Adipocyte (in vitro differentiated cells): ENCODE results near the gene TAB2.
A peak's percentile ranks its signal among the peaks of the same experiment; 100 is the strongest.

Experiments
- DNase-seq: peaks from one replicate; pipeline ENCODE4 v3.0.0-alpha.2; 2015; ENCODE audit warnings: low read depth
- H3K27me3 ChIP-seq: replicated peaks from 2 replicates; pipeline ENCODE4 v1.7.0; 2013; ENCODE audit warnings: mild to moderate bottlenecking, low read length, moderate library complexity; ENCODE audit not compliant: control insufficient read depth, insufficient read depth
- H3K36me3 ChIP-seq: 2 replicates; pipeline ENCODE4 v1.7.0; 2013; ENCODE audit warnings: low read length, mild to moderate bottlenecking, moderate library complexity; ENCODE audit not compliant: control insufficient read depth, insufficient read depth, severe bottlenecking
- H3K4me1 ChIP-seq: 2 replicates; pipeline ENCODE4 v1.7.0; 2013; ENCODE audit warnings: mild to moderate bottlenecking, low read length, moderate library complexity; ENCODE audit not compliant: control insufficient read depth, insufficient read depth
- H3K4me3 ChIP-seq: 2 replicates; pipeline ENCODE4 v1.7.0; 2013; ENCODE audit warnings: mild to moderate bottlenecking, low read length, moderate library complexity
- H3K9ac ChIP-seq: 2 replicates; pipeline ENCODE4 v1.7.0; 2013; ENCODE audit warnings: mild to moderate bottlenecking, low read length, moderate library complexity
- H3K9me3 ChIP-seq: 2 replicates; pipeline ENCODE4 v1.7.0; 2013; ENCODE audit warnings: mild to moderate bottlenecking, low read length, moderate library complexity; ENCODE audit not compliant: control insufficient read depth

The TAB2 gene

GRCh38 chr6:149357726-149358538, 40.4 kb downstream of the TAB2 start:
- Histone ChIP-seq H3K27me3 (no peaks in the 10 kb centered on the region), H3K9ac (no peak overlapping the region), H3K4me1 (peaks cover 10% of the 10 kb centered on the region), H3K36me3 (peaks cover 5% of the 10 kb centered on the region), H3K9me3 (no peaks in the 10 kb centered on the region), H3K4me3 (no peak overlapping the region)
- peak; percentile 30 for DNase-seq

- Histone ChIP-seq H3K27me3 (no peaks in the 10 kb centered on the region), H3K36me3 (peaks cover 5% of the 10 kb centered on the region), H3K4me3 (no peak overlapping the region), H3K4me1 (peaks cover 10% of the 10 kb centered on the region), H3K9ac (no peak overlapping the region), H3K9me3 (no peaks in the 10 kb centered on the region)
- no peak for DNase-seq
Measured at GRCh38 chr6:149359440-149359839, 41.9 kb downstream of the TAB2 start.

- Histone ChIP-seq H3K4me1 (peaks cover 14% of the 10 kb centered on the region), H3K9me3 (no peaks in the 10 kb centered on the region), H3K27me3 (no peaks in the 10 kb centered on the region), H3K4me3 (no peak overlapping the region), H3K9ac (no peak overlapping the region), H3K36me3 (peaks cover 5% of the 10 kb centered on the region)
- DNase-seq: no peak
Measured at GRCh38 chr6:149360536-149360935, 43.0 kb downstream of the TAB2 start.

- Histone ChIP-seq H3K4me3 (no peak overlapping the region), H3K27me3 (no peaks in the 10 kb centered on the region)
Measured at GRCh38 chr6:149362289-149362688, 44.8 kb downstream of the TAB2 start.

GRCh38 chr6:149363154-149363553, 45.6 kb downstream of the TAB2 start:
- Histone ChIP-seq H3K4me1 (peaks cover 14% of the 10 kb centered on the region), H3K9me3 (no peaks in the 10 kb centered on the region), H3K4me3 (no peak overlapping the region), H3K9ac (no peak overlapping the region), H3K27me3 (no peaks in the 10 kb centered on the region), H3K36me3 (peaks cover 3% of the 10 kb centered on the region)
- no peak for DNase-seq

More at GRCh38 chr6:149362289-149362688, 44.8 kb downstream of the TAB2 start:
- peaks cover 5% of the 10 kb centered on the region for H3K36me3 ChIP-seq
- H3K9ac ChIP-seq: no peak overlapping the region
- no peak for DNase-seq
- peaks cover 14% of the 10 kb centered on the region for H3K4me1 ChIP-seq
- H3K9me3 ChIP-seq: no peaks in the 10 kb centered on the region

- H3K9me3 ChIP-seq: no peaks in the 10 kb centered on the region
- DNase-seq: no peak
- no peak overlapping the region for H3K9ac ChIP-seq
- H3K27me3 ChIP-seq: no peaks in the 10 kb centered on the region
- H3K4me1 ChIP-seq: peaks cover 9% of the 10 kb centered on the region
- H3K36me3 ChIP-seq: no peaks in the 10 kb centered on the region
- H3K4me3 ChIP-seq: no peak overlapping the region
Measured at GRCh38 chr6:149364557-149364956, 47.0 kb downstream of the TAB2 start.

GRCh38 chr6:149365197-149365596, 47.7 kb downstream of the TAB2 start:
- no peaks in the 10 kb centered on the region for H3K9me3 ChIP-seq

GRCh38 chr6:149366267-149366921, 48.9 kb downstream of the TAB2 start:
- peaks cover 4% of the 10 kb centered on the region for H3K4me1 ChIP-seq
- H3K4me3 ChIP-seq: no peak overlapping the region
- H3K27me3 ChIP-seq: no peaks in the 10 kb centered on the region
- no peaks in the 10 kb centered on the region for H3K36me3 ChIP-seq
- no peaks in the 10 kb centered on the region for H3K9me3 ChIP-seq
- H3K9ac ChIP-seq: no peak overlapping the region
- DNase-seq: no peak

More at GRCh38 chr6:149365197-149365596, 47.7 kb downstream of the TAB2 start:
- peaks cover 4% of the 10 kb centered on the region for H3K4me1 ChIP-seq
- no peak for DNase-seq
- H3K27me3 ChIP-seq: no peaks in the 10 kb centered on the region
- H3K4me3 ChIP-seq: no peak overlapping the region
- H3K9ac ChIP-seq: no peak overlapping the region
- H3K36me3 ChIP-seq: no peaks in the 10 kb centered on the region

- no peak overlapping the region for H3K9ac ChIP-seq
- DNase-seq: no peak
- H3K27me3 ChIP-seq: no peaks in the 10 kb centered on the region
- no peaks in the 10 kb centered on the region for H3K9me3 ChIP-seq
- no peaks in the 10 kb centered on the region for H3K36me3 ChIP-seq
- peaks cover 4% of the 10 kb centered on the region for H3K4me1 ChIP-seq
- no peak overlapping the region for H3K4me3 ChIP-seq
Measured at GRCh38 chr6:149368065-149368464, 50.6 kb downstream of the TAB2 start.

GRCh38 chr6:149371154-149371553, 53.6 kb downstream of the TAB2 start:
- Histone ChIP-seq H3K9ac (no peak overlapping the region), H3K4me3 (no peak overlapping the region), H3K9me3 (no peaks in the 10 kb centered on the region), H3K4me1 (no peaks in the 10 kb centered on the region), H3K27me3 (no peaks in the 10 kb centered on the region), H3K36me3 (peaks cover 12% of the 10 kb centered on the region)
- no peak for DNase-seq

- no peaks in the 10 kb centered on the region for H3K4me1 ChIP-seq
- no peak overlapping the region for H3K9ac ChIP-seq
- no peak for DNase-seq
- H3K9me3 ChIP-seq: no peaks in the 10 kb centered on the region
- no peaks in the 10 kb centered on the region for H3K27me3 ChIP-seq
- no peak overlapping the region for H3K4me3 ChIP-seq
- H3K36me3 ChIP-seq: peaks cover 12% of the 10 kb centered on the region
Measured at GRCh38 chr6:149372062-149372461, 54.5 kb downstream of the TAB2 start.
